Measurements from ENCODE around the gene FGF2.

FGF2 gene

GRCh38 chr4:122875949-122876348 is 49.3 kb downstream of the FGF2 start:
- H2BK120ac ChIP-seq (ENCODE audit: low read depth, low read length): no peak overlapping the region
- peaks cover 5% of the 10 kb centered on the region for H3K4me1 ChIP-seq (ENCODE audit: control insufficient read depth, insufficient read depth, low read depth, low read length)
- H3K18ac ChIP-seq (ENCODE audit: low read depth in 1 of 2, low read length in 2 of 2): peak overlapping the region in 1 of 2 experiments; percentile 4
- no peak overlapping the region for H2BK15ac ChIP-seq (ENCODE audit: low read depth, poor library complexity, severe bottlenecking)
- H3K4me2 ChIP-seq (ENCODE audit: low read length, poor library complexity, severe bottlenecking): no peak overlapping the region
- H3K4me3 ChIP-seq (ENCODE audit: insufficient read depth in 1 of 2, low read depth in 1 of 2, low read length in 2 of 2): peak overlapping the region in 1 of 2 experiments; percentile 4
- peak overlapping the region; percentile 24 for H3K9ac ChIP-seq (ENCODE audit: low read length)
- peaks cover 11% of the 10 kb centered on the region for H3K79me1 ChIP-seq (replicated peaks; ENCODE audit: low read length, poor library complexity, severe bottlenecking)
- H2AFZ ChIP-seq (ENCODE audit: low read depth, low read length): no peak overlapping the region
- no peak for DNase-seq
- no peak overlapping the region for H3K4ac ChIP-seq (ENCODE audit: low read depth in 1 of 2, low read length in 2 of 2)
- no peaks in the 10 kb centered on the region for H3K27me3 ChIP-seq (ENCODE audit: control insufficient read depth in 1 of 2, insufficient read depth in 1 of 2, low read length in 2 of 2)
- peaks cover 16 to 40% of the 10 kb centered on the region in 2 experiments for H3K36me3 ChIP-seq (ENCODE audit: control insufficient read depth in 1 of 2, insufficient read depth in 2 of 2, low read depth in 1 of 2, low read length in 2 of 2)
- peak overlapping the region; percentile 22 for H3K27ac ChIP-seq (ENCODE audit: low read length, poor library complexity, severe bottlenecking)
- WGBS: 91% methylated on average over 5 of the region's 5 CpGs
- H2BK12ac ChIP-seq (ENCODE audit: low read length in 2 of 2): no peak overlapping the region
- no peak overlapping the region for H4K8ac ChIP-seq (ENCODE audit: low read length)
- no peaks in the 10 kb centered on the region for H3K9me3 ChIP-seq (ENCODE audit: control insufficient read depth, low read length)
- peak overlapping the region; percentile 96 for H2AK5ac ChIP-seq (ENCODE audit: low read length, severe bottlenecking)
- H3K23ac ChIP-seq (ENCODE audit: low read length in 2 of 2): no peak overlapping the region
- no peak overlapping the region for H4K91ac ChIP-seq (ENCODE audit: low read length)
- no peak overlapping the region for H2BK5ac ChIP-seq (ENCODE audit: low read depth, low read length, poor library complexity, severe bottlenecking)
- no peak overlapping the region for H3K14ac ChIP-seq (ENCODE audit: low read length in 2 of 2)

GRCh38 chr4:122876456-122876855 is 49.8 kb downstream of the FGF2 start:
- no peak for DNase-seq
- Histone ChIP-seq H3K4ac (ENCODE audit: low read depth in 1 of 2, low read length in 2 of 2) (no peak overlapping the region), H3K4me3 (ENCODE audit: insufficient read depth in 1 of 2, low read depth in 1 of 2, low read length in 2 of 2) (no peak overlapping the region), H2AFZ (ENCODE audit: low read depth, low read length) (no peak overlapping the region), H2AK5ac (ENCODE audit: low read length, severe bottlenecking) (no peak overlapping the region), H3K36me3 (ENCODE audit: control insufficient read depth in 1 of 2, insufficient read depth in 2 of 2, low read depth in 1 of 2, low read length in 2 of 2) (peaks cover 16 to 44% of the 10 kb centered on the region in 2 experiments), H2BK120ac (ENCODE audit: low read depth, low read length) (no peak overlapping the region), H3K79me1 (replicated peaks; ENCODE audit: low read length, poor library complexity, severe bottlenecking) (peaks cover 12% of the 10 kb centered on the region), H3K4me2 (ENCODE audit: low read length, poor library complexity, severe bottlenecking) (no peak overlapping the region), H3K9ac (ENCODE audit: low read length) (peak overlapping the region; percentile 24), H3K18ac (ENCODE audit: low read depth in 1 of 2, low read length in 2 of 2) (no peak overlapping the region), H3K27ac (ENCODE audit: low read length, poor library complexity, severe bottlenecking) (no peak overlapping the region), H4K8ac (ENCODE audit: low read length) (no peak overlapping the region), H3K14ac (ENCODE audit: low read length in 2 of 2) (no peak overlapping the region), H2BK5ac (ENCODE audit: low read depth, low read length, poor library complexity, severe bottlenecking) (no peak overlapping the region), H3K23ac (ENCODE audit: low read length in 2 of 2) (no peak overlapping the region), H3K4me1 (ENCODE audit: control insufficient read depth, insufficient read depth, low read depth, low read length) (peaks cover 5% of the 10 kb centered on the region), H4K91ac (ENCODE audit: low read length) (no peak overlapping the region), H2BK15ac (ENCODE audit: low read depth, poor library complexity, severe bottlenecking) (no peak overlapping the region), H2BK12ac (ENCODE audit: low read length in 2 of 2) (no peak overlapping the region), H3K27me3 (ENCODE audit: control insufficient read depth in 1 of 2, insufficient read depth in 1 of 2, low read length in 2 of 2) (no peaks in the 10 kb centered on the region), H3K9me3 (ENCODE audit: control insufficient read depth, low read length) (no peaks in the 10 kb centered on the region)
- WGBS: 98% methylated on average over 3 of the region's 3 CpGs

- no peak overlapping the region for H3K9ac ChIP-seq (ENCODE audit: low read length)
- H3K36me3 ChIP-seq (ENCODE audit: control insufficient read depth in 1 of 2, insufficient read depth in 2 of 2, low read depth in 1 of 2, low read length in 2 of 2): peaks cover 19 to 66% of the 10 kb centered on the region in 2 experiments
- H3K9me3 ChIP-seq (ENCODE audit: control insufficient read depth, low read length): no peaks in the 10 kb centered on the region
- no peak overlapping the region for H2BK15ac ChIP-seq (ENCODE audit: low read depth, poor library complexity, severe bottlenecking)
- H3K4me3 ChIP-seq (ENCODE audit: insufficient read depth in 1 of 2, low read depth in 1 of 2, low read length in 2 of 2): no peak overlapping the region
- H3K23ac ChIP-seq (ENCODE audit: low read length in 2 of 2): no peak overlapping the region
- no peaks in the 10 kb centered on the region for H3K27me3 ChIP-seq (ENCODE audit: control insufficient read depth in 1 of 2, insufficient read depth in 1 of 2, low read length in 2 of 2)
- no peak overlapping the region for H2BK5ac ChIP-seq (ENCODE audit: low read depth, low read length, poor library complexity, severe bottlenecking)
- no peak overlapping the region for H3K4me2 ChIP-seq (ENCODE audit: low read length, poor library complexity, severe bottlenecking)
- H2BK12ac ChIP-seq (ENCODE audit: low read length in 2 of 2): no peak overlapping the region
- no peak overlapping the region for H3K18ac ChIP-seq (ENCODE audit: low read depth in 1 of 2, low read length in 2 of 2)
- H3K14ac ChIP-seq (ENCODE audit: low read length in 2 of 2): no peak overlapping the region
- peaks cover 17% of the 10 kb centered on the region for H3K79me1 ChIP-seq (replicated peaks; ENCODE audit: low read length, poor library complexity, severe bottlenecking)
- no peak overlapping the region for H4K8ac ChIP-seq (ENCODE audit: low read length)
- no peak overlapping the region for H3K27ac ChIP-seq (ENCODE audit: low read length, poor library complexity, severe bottlenecking)
- no peak for DNase-seq
- no peak overlapping the region for H2AFZ ChIP-seq (ENCODE audit: low read depth, low read length)
- no peak overlapping the region for H4K91ac ChIP-seq (ENCODE audit: low read length)
- no peak overlapping the region for H2AK5ac ChIP-seq (ENCODE audit: low read length, severe bottlenecking)
- H3K4me1 ChIP-seq (ENCODE audit: control insufficient read depth, insufficient read depth, low read depth, low read length): peaks cover 2% of the 10 kb centered on the region
- no peak overlapping the region for H2BK120ac ChIP-seq (ENCODE audit: low read depth, low read length)
- no peak overlapping the region for H3K4ac ChIP-seq (ENCODE audit: low read depth in 1 of 2, low read length in 2 of 2)
These were observed 52.4 kb downstream of the FGF2 start for GRCh38 chr4:122879001-122879400.

DNA sequence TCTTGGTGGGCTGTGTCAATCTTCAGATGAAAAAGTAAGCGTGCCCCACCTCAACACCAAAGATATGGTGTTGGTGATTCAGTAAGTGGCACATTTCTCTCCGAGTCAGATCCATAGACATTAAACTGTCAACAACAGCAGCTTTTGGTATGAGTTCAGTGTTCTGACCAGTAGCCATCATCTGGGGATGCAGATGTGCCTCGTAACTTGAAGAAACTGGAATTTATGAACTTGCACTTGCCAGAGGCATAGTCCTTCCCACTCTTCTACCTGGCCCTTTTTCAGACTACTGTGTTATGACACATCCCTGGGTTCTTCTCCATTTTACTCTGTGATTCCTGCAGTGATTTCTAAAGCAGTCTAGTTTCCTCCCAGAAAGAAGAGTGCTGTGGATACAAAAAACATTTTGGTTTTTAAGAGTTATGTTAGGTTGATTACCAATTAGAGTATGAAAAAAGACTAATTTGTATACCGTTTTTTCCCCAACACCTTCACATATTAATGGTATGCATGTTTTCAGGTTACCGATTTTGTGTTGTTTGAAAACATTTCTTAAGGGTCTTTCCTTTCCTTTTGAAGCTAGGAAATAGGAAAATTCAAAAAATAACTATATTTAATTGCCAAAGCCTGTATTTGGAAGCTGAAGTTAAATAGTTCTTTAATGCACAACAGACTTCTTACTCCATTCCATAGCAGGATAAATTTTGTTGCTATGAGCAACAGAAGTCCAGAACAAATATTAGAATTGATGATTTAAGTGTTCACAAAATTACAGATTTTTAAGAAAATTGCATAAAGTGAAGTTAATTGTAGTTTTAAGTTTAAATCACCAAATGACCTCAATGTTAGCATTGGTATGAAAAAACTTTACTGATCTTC is 56.5 kb downstream of the FGF2 start:
- H3K4me2 ChIP-seq (ENCODE audit: low read length, poor library complexity, severe bottlenecking): no peak overlapping the region
- H4K91ac ChIP-seq (ENCODE audit: low read length): no peak overlapping the region
- no peaks in the 10 kb centered on the region for H3K27me3 ChIP-seq (ENCODE audit: control insufficient read depth in 1 of 2, insufficient read depth in 1 of 2, low read length in 2 of 2)
- H2BK5ac ChIP-seq (ENCODE audit: low read depth, low read length, poor library complexity, severe bottlenecking): no peak overlapping the region
- no peak overlapping the region for H3K14ac ChIP-seq (ENCODE audit: low read length in 2 of 2)
- H3K9me3 ChIP-seq (ENCODE audit: control insufficient read depth, low read length): no peaks in the 10 kb centered on the region
- no peak overlapping the region for H2AFZ ChIP-seq (ENCODE audit: low read depth, low read length)
- H3K23ac ChIP-seq (ENCODE audit: low read length in 2 of 2): no peak overlapping the region
- H3K79me1 ChIP-seq (replicated peaks; ENCODE audit: low read length, poor library complexity, severe bottlenecking): peaks cover 16% of the 10 kb centered on the region
- H2AK5ac ChIP-seq (ENCODE audit: low read length, severe bottlenecking): no peak overlapping the region
- DNase-seq: no peak
- H3K9ac ChIP-seq (ENCODE audit: low read length): no peak overlapping the region
- WGBS: 100% methylated on average over 3 of the region's 5 CpGs
- H2BK120ac ChIP-seq (ENCODE audit: low read depth, low read length): no peak overlapping the region
- H2BK12ac ChIP-seq (ENCODE audit: low read length in 2 of 2): no peak overlapping the region
- H3K4ac ChIP-seq (ENCODE audit: low read depth in 1 of 2, low read length in 2 of 2): no peak overlapping the region
- H2BK15ac ChIP-seq (ENCODE audit: low read depth, poor library complexity, severe bottlenecking): no peak overlapping the region
- H3K4me1 ChIP-seq (ENCODE audit: control insufficient read depth, insufficient read depth, low read depth, low read length): no peaks in the 10 kb centered on the region
- no peak overlapping the region for H4K8ac ChIP-seq (ENCODE audit: low read length)
- no peak overlapping the region for H3K4me3 ChIP-seq (ENCODE audit: insufficient read depth in 1 of 2, low read depth in 1 of 2, low read length in 2 of 2)
- H3K27ac ChIP-seq (ENCODE audit: low read length, poor library complexity, severe bottlenecking): no peak overlapping the region
- H3K18ac ChIP-seq (ENCODE audit: low read depth in 1 of 2, low read length in 2 of 2): no peak overlapping the region
- peaks cover 18 to 79% of the 10 kb centered on the region in 2 experiments for H3K36me3 ChIP-seq (ENCODE audit: control insufficient read depth in 1 of 2, insufficient read depth in 2 of 2, low read depth in 1 of 2, low read length in 2 of 2)
